GM12875 (cell line): Measurements from ENCODE around the gene THADA.

Source experiments
- H3K4me3 ChIP-seq: one replicate; pipeline ENCODE4 v1.5.1; 2011; ENCODE audit warnings: low read depth, low read length, control low read depth
- TF ChIP-seq, protein P1 (sequence below): IDR thresholded peaks from 2 replicates; pipeline ENCODE4 v1.5.1; 2011; ENCODE audit warnings: low read depth, mild to moderate bottlenecking, control low read depth, inconsistent platforms, low read length, moderate library complexity, borderline replicate concordance; ENCODE audit not compliant: insufficient read depth

THADA gene

GRCh38 chr2:43475137-43475846, 120.5 kb downstream of the THADA start:
- TF ChIP-seq, protein P1, sequence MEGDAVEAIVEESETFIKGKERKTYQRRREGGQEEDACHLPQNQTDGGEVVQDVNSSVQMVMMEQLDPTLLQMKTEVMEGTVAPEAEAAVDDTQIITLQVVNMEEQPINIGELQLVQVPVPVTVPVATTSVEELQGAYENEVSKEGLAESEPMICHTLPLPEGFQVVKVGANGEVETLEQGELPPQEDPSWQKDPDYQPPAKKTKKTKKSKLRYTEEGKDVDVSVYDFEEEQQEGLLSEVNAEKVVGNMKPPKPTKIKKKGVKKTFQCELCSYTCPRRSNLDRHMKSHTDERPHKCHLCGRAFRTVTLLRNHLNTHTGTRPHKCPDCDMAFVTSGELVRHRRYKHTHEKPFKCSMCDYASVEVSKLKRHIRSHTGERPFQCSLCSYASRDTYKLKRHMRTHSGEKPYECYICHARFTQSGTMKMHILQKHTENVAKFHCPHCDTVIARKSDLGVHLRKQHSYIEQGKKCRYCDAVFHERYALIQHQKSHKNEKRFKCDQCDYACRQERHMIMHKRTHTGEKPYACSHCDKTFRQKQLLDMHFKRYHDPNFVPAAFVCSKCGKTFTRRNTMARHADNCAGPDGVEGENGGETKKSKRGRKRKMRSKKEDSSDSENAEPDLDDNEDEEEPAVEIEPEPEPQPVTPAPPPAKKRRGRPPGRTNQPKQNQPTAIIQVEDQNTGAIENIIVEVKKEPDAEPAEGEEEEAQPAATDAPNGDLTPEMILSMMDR = no peak
- no peak overlapping the region for H3K4me3 ChIP-seq

DNA sequence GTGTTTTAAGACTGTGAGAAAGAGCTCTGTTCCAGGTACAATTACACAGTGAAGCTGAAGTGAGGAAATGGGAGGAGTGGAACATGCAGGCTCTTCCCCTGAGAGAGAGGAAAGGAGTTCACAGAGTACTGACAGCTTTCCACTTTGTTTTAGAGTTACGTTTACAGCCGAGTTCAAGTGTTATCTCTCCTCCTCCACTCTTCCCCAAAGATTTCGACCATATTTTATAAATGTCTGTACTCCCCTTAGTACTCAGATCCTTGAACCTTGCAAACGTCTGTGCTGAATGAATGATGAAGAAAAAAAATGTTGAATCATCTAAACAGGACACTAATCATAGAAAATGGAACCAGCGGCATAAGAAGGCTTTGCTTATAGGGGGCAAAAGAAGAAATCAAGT, 121.6 kb downstream of the THADA start:
- TF ChIP-seq, protein P1 = no peak
- no peak overlapping the region for H3K4me3 ChIP-seq

GRCh38 chr2:43473767-43474166, 122.1 kb downstream of the THADA start:
- H3K4me3 ChIP-seq = no peak overlapping the region
- TF ChIP-seq, protein P1 = no peak

GRCh38 chr2:43472527-43473194, 123.2 kb downstream of the THADA start:
- H3K4me3 ChIP-seq = no peak overlapping the region
- TF ChIP-seq, protein P1 = no peak

GRCh38 chr2:43469713-43470112, 126.1 kb downstream of the THADA start:
- no peak overlapping the region for H3K4me3 ChIP-seq
- TF ChIP-seq, protein P1 = no peak

GRCh38 chr2:43469094-43469493, 126.7 kb downstream of the THADA start:
- TF ChIP-seq, protein P1 = no peak
- H3K4me3 ChIP-seq = no peak overlapping the region

DNA sequence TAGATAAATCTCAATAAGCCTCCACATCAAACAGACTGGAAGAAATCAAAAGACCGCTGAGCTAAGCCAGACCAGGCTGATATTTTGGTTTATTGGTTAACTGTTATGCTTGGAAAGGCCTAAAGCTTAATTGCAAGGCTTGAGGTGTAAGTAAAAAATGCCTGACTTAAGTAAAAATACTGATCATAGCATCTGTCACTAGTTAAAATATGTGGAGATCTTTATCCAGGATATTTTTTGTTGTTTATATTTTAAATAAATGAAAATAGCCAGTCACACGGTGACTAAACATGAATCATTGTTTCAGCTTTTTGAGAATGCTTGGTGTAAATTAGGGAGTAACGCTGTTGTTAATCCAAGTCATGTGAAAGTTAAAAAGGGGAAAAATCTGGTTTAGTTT, 127.9 kb downstream of the THADA start:
- H3K4me3 ChIP-seq = no peak overlapping the region
- TF ChIP-seq, protein P1 = no peak
